GM13977 (cell line): ENCODE results near the gene PRR5.

Experiments used
- DNase-seq: peaks from one replicate; pipeline ENCODE4 v3.0.0; 2012; ENCODE audit warnings: low spot score
- in situ Hi-C: fragments of 300-500 bp; cut with MboI; formaldehyde crosslinking; loops from one replicate; pipeline ENCODE4 v1.12.0; 2022; ENCODE audit warnings: low sequenced_read_pairs, low pct_unique_long_range_greater_than_20kb, mixed read lengths, inconsistent platforms; ENCODE audit not compliant: unreplicated experiment
- TF ChIP-seq, protein P1 (sequence below): IDR thresholded peaks from 2 replicates; pipeline ENCODE4 v1.5.1; 2012; ENCODE audit warnings: mild to moderate bottlenecking, control low read depth; ENCODE audit not compliant: insufficient read depth; ENCODE audit errors: extremely low read depth, missing control alignments

The PRR5 gene

DNA sequence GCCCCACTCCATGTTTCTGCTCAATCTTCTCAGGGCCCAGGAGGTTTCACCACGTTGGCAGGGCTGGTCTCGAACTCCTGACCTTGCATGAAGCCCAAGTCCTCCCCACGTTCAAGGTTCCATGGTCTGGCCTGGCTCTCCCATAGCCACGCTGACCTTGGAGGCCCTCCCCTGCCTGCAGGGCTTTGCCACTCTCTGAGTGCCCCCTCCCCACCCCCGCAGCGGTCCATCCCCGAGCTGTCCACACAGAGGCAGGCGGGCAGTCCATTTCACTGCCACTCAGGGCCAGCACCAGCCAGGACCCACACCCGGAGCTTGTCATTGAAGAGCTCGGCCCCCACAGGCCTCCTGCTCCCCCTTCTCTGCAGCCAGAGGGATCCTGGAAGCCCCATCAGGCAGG lies 81.1 kb downstream of the PRR5 start:
- DNase-seq = no peak
- in situ Hi-C loops = no loop called here
- TF ChIP-seq, protein P1, sequence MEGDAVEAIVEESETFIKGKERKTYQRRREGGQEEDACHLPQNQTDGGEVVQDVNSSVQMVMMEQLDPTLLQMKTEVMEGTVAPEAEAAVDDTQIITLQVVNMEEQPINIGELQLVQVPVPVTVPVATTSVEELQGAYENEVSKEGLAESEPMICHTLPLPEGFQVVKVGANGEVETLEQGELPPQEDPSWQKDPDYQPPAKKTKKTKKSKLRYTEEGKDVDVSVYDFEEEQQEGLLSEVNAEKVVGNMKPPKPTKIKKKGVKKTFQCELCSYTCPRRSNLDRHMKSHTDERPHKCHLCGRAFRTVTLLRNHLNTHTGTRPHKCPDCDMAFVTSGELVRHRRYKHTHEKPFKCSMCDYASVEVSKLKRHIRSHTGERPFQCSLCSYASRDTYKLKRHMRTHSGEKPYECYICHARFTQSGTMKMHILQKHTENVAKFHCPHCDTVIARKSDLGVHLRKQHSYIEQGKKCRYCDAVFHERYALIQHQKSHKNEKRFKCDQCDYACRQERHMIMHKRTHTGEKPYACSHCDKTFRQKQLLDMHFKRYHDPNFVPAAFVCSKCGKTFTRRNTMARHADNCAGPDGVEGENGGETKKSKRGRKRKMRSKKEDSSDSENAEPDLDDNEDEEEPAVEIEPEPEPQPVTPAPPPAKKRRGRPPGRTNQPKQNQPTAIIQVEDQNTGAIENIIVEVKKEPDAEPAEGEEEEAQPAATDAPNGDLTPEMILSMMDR = no peak

DNA sequence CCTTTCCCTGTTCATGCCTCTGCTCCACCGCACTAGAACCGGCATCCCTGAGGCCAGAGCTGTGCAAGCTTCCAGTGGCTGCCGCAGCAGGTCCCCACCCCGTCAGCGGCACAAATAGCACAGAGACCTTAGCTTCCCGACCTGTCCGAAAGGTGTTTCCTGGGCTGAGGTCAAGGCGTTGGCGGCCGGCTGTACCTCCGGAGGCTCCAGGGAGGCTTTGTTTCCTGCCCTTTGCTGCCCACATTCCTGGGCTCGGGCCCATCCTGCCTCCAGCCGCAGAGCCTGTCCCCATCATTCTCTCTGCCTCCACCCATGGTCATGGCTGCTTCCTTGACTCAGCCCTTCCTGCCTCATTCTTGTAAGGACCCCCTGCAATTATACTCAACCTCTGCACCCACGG lies 81.6 kb downstream of the PRR5 start:
- in situ Hi-C loops = no loop called here
- DNase-seq = no peak
- TF ChIP-seq, protein P1 = no peak

DNA sequence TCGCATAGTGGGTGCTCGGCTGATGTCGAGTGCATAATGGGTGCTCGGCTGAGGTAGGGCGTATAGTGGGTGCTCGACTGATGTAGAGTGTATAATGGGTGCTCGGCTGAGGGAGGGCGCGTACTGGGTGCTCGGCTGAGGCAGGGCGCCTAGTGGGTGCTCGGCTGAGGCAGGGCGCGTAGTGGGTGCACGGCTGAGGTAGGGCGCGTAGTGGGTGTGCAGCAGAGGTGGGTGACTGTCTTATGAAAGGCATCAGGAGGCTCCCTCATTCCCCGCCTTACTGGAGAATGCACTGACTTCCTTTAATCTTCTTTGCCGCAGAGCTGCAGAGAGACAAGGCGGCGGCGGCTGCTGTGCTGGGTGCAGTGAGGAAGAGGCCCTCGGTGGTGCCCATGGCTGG lies 84.1 kb downstream of the PRR5 start:
- no peak for DNase-seq
- in situ Hi-C loops = no loop called here
- TF ChIP-seq, protein P1 = no peak

- in situ Hi-C loops = no loop called here
- TF ChIP-seq, protein P1 = no peak
- no peak for DNase-seq
Measured at GRCh38 chr22:44786610-44787009, 84.6 kb downstream of the PRR5 start.
